ENCODE data around the gene ANKRD49. TPM values are rescaled to one million over a fixed set of nuclear protein-coding genes. Genes with fewer than 3 reads are reported as not detected.

The ANKRD49 gene
- total RNA-seq, 1 experiment from 2014 or later = 12.7 TPM

DNA sequence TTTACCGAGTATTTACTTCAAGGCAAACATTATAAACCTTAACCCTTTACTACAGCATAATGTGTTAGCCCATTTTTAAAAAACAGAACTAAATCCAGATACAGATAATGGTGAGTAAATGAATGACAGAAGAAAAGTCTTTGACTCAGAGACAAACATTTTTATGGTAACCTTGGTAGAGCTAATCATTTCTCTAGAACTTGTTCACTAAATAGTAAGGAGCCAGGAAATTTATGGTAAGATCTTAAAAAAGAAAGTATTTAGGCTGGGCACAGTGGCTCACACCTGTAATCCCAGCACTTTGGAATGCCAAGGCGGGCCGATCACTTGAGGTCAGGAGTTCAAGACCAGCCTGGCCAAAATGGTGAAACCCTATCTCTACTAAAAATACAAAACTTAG lies 38.4 kb downstream of the ANKRD49 start:
- no peak overlapping the region for H2AFZ ChIP-seq
- no TSS peak for BruUV-seq (replicated peaks)
- H3F3A ChIP-seq (ENCODE audit: insufficient read depth, low read depth) = no peaks in the 10 kb centered on the region
- peaks cover 5% of the 10 kb centered on the region for H3K4me1 ChIP-seq (replicated peaks; ENCODE audit: insufficient read depth)
- no peak for DNase-seq
- no peaks in the 10 kb centered on the region for H3K79me2 ChIP-seq (ENCODE audit: low read depth)
- CTCF ChIA-PET = no interaction called here
- H3K27ac ChIP-seq = no peak overlapping the region
- intact Hi-C loops (cut with micrococcal nuclease; ENCODE audit: unreplicated experiment) = no loop called here
- H4K20me1 ChIP-seq (ENCODE audit: insufficient read depth) = no peaks in the 10 kb centered on the region
- H3K9me3 ChIP-seq (ENCODE audit: insufficient read depth, low read depth) = no peaks in the 10 kb centered on the region
- POLR2A ChIA-PET (ENCODE audit: unreplicated experiment) = no interaction called here
- H3K4me3 ChIP-seq = no peak overlapping the region
- no peaks in the 10 kb centered on the region for H3K27me3 ChIP-seq (ENCODE audit: insufficient read depth, low read depth)
- 0 out of 2 replicates have a peak, but pooled peaks cover 8% of the 10 kb centered on the region for H3K9me2 ChIP-seq (ENCODE audit: insufficient read depth)
- TF ChIP-seq, protein P1, sequence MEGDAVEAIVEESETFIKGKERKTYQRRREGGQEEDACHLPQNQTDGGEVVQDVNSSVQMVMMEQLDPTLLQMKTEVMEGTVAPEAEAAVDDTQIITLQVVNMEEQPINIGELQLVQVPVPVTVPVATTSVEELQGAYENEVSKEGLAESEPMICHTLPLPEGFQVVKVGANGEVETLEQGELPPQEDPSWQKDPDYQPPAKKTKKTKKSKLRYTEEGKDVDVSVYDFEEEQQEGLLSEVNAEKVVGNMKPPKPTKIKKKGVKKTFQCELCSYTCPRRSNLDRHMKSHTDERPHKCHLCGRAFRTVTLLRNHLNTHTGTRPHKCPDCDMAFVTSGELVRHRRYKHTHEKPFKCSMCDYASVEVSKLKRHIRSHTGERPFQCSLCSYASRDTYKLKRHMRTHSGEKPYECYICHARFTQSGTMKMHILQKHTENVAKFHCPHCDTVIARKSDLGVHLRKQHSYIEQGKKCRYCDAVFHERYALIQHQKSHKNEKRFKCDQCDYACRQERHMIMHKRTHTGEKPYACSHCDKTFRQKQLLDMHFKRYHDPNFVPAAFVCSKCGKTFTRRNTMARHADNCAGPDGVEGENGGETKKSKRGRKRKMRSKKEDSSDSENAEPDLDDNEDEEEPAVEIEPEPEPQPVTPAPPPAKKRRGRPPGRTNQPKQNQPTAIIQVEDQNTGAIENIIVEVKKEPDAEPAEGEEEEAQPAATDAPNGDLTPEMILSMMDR (conservative IDR thresholded peaks at IDR 0.05) = no peak
- no peak for TF ChIP-seq EZH2 (IDR thresholded peaks at IDR 0.05; ENCODE audit: low read depth)
- H3K36me3 ChIP-seq (ENCODE audit: low read depth) = no peaks in the 10 kb centered on the region
- no peak overlapping the region for H3K4me2 ChIP-seq

DNA sequence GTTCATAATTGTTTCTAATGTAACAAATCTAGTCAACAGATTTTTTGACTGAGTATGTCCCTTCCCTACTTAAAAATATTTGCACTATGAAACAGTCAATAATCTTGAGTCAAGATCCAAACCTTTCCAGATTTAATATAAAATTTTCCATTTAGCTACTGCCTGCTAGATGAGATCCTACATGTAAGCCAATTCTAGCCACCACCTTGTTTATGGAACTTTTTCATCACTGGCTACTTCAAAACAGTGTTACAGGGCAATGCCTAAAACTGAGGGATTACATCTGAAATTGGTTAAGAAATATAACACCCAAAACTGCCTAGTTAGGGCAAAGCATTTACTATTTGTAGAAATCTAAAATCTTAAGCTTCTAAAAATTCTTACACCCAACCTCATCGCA lies 39.4 kb downstream of the ANKRD49 start:
- POLR2A ChIA-PET (ENCODE audit: unreplicated experiment) = no interaction called here
- no peak overlapping the region for H3K4me3 ChIP-seq
- peaks cover 11% of the 10 kb centered on the region for H3K4me1 ChIP-seq (replicated peaks; ENCODE audit: insufficient read depth)
- H3K27ac ChIP-seq = no peak overlapping the region
- intact Hi-C loops (cut with micrococcal nuclease; ENCODE audit: unreplicated experiment) = no loop called here
- H3K27me3 ChIP-seq (ENCODE audit: insufficient read depth, low read depth) = no peaks in the 10 kb centered on the region
- H3K9me2 ChIP-seq (ENCODE audit: insufficient read depth) = 0 out of 2 replicates have a peak, but pooled peaks cover 8% of the 10 kb centered on the region
- no peaks in the 10 kb centered on the region for H3K79me2 ChIP-seq (ENCODE audit: low read depth)
- H4K20me1 ChIP-seq (ENCODE audit: insufficient read depth) = no peaks in the 10 kb centered on the region
- CTCF ChIA-PET = no interaction called here
- H3K36me3 ChIP-seq (ENCODE audit: low read depth) = no peaks in the 10 kb centered on the region
- TF ChIP-seq EZH2 (IDR thresholded peaks at IDR 0.05; ENCODE audit: low read depth) = no peak
- TF ChIP-seq, protein P1 (conservative IDR thresholded peaks at IDR 0.05) = no peak
- no peak overlapping the region for H3K4me2 ChIP-seq
- no peaks in the 10 kb centered on the region for H3K9me3 ChIP-seq (ENCODE audit: insufficient read depth, low read depth)
- no peaks in the 10 kb centered on the region for H3F3A ChIP-seq (ENCODE audit: insufficient read depth, low read depth)
- DNase-seq = no peak
- no peak overlapping the region for H2AFZ ChIP-seq
- BruUV-seq (replicated peaks) = no TSS peak

DNA sequence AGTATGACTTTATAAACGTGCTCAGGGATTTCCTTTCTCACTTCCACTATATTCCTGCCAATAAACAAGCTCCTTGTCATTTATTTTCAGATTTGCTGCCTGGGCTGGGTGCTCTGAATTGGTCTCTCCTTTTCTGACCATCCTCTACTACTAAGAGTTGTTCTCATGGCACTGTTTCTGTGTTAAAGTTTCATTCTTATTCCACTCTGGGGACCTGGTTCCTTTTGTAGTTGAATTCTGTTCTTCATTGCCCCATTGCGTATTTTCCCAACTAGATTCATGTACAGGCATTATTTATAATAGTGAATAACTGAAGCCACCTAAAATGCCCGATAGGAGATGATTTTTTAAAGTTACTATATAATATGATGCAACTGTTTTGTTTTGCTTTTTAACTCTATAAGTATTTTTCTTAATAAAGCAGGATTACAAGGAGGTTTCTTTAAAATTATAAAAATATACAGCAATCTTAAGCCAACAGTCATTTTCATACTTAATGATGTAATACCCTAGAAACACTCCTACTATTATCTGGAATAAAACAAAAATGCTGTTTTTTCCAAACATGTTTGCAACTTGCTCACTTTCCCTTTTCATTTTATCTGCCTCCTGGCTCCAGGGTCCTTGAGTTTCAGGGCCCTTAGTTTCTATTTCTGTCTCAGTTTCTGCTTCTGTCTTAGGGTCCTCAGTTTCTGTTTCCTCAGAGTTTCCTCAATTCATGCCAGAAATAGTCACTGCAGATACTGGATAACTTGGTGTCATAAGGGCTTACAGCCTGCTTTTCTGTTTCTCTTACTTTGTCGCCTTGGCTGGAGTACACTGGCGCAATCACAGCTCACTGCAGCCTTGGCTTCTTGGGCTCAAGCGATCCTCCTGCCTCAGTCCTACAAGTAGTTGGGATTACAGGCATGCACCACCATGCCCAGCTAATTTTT lies 40.2 kb downstream of the ANKRD49 start:
- intact Hi-C loops (cut with micrococcal nuclease; ENCODE audit: unreplicated experiment) = no loop called here
- Histone ChIP-seq H3K4me1 (replicated peaks; ENCODE audit: insufficient read depth) (peaks cover 11% of the 10 kb centered on the region), H3K9me2 (ENCODE audit: insufficient read depth) (0 out of 2 replicates have a peak, but pooled peaks cover 8% of the 10 kb centered on the region), H3K4me3 (no peak overlapping the region), H4K20me1 (ENCODE audit: insufficient read depth) (no peaks in the 10 kb centered on the region), H3K27me3 (ENCODE audit: insufficient read depth, low read depth) (no peaks in the 10 kb centered on the region), H3K4me2 (no peak overlapping the region), H3F3A (ENCODE audit: insufficient read depth, low read depth) (no peaks in the 10 kb centered on the region), H2AFZ (no peak overlapping the region), H3K9me3 (ENCODE audit: insufficient read depth, low read depth) (no peaks in the 10 kb centered on the region), H3K79me2 (ENCODE audit: low read depth) (no peaks in the 10 kb centered on the region), H3K27ac (no peak overlapping the region), H3K36me3 (ENCODE audit: low read depth) (no peaks in the 10 kb centered on the region)
- no TSS peak for BruUV-seq (replicated peaks)
- DNase-seq = no peak
- TF ChIP-seq, protein P1 (conservative IDR thresholded peaks at IDR 0.05) = no peak
- no peak for TF ChIP-seq EZH2 (IDR thresholded peaks at IDR 0.05; ENCODE audit: low read depth)
- CTCF ChIA-PET = no interaction called here
- POLR2A ChIA-PET (ENCODE audit: unreplicated experiment) = no interaction called here

All from PC-9 (cell line).